ENCODE results near the gene MACROD2.

DNA sequence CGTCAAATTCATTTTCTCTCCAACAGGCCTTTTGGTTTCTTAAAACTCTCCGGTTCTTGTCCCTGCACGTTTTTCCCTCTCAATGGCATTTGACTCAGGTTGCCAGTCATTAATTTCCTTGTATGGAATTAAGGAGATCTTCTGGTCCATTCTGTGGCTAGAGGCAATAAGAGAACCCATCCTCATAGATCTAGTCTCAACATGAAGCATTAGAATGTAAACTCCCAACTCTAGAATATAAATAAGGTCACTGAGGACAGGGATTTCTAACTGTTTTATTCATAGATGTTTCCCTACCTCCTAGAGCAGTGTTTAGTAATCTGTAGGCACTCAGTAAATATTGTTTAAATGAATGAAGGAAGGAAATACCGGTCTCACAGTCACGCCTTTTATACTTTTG, 527.3 kb downstream of the MACROD2 start:
- TF ChIP-seq, protein P1, sequence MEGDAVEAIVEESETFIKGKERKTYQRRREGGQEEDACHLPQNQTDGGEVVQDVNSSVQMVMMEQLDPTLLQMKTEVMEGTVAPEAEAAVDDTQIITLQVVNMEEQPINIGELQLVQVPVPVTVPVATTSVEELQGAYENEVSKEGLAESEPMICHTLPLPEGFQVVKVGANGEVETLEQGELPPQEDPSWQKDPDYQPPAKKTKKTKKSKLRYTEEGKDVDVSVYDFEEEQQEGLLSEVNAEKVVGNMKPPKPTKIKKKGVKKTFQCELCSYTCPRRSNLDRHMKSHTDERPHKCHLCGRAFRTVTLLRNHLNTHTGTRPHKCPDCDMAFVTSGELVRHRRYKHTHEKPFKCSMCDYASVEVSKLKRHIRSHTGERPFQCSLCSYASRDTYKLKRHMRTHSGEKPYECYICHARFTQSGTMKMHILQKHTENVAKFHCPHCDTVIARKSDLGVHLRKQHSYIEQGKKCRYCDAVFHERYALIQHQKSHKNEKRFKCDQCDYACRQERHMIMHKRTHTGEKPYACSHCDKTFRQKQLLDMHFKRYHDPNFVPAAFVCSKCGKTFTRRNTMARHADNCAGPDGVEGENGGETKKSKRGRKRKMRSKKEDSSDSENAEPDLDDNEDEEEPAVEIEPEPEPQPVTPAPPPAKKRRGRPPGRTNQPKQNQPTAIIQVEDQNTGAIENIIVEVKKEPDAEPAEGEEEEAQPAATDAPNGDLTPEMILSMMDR (IDR thresholded peaks at IDR 0.05) = no peak
- no peak for TF ChIP-seq POLR2A (IDR thresholded peaks at IDR 0.05)
